ENCODE data around the gene RELN. TPM values are rescaled to one million over a fixed set of nuclear protein-coding genes. Genes with fewer than 3 reads are reported as not detected.
A peak's percentile ranks its signal among the peaks of the same experiment; 100 is the strongest.

RELN gene
- total and polyA plus RNA-seq, 9 of the 15 experiments (the other 6 are each of a cell fraction or from before 2014, with no cell fraction given): 12.9 to 43.2 (median 18.1) TPM

GRCh38 chr7:103889451-103889850, 100.0 kb downstream of the RELN start:
- Histone ChIP-seq H3K4me3 (no peak overlapping the region), H3K4me1 (replicated peaks in 1 of 2; ENCODE audit: control insufficient read depth in 2 of 2, insufficient read depth in 2 of 2, low read length in 2 of 2) (peaks cover 4 to 23% of the 10 kb centered on the region in 2 experiments; a peak in 3 of 5 replicates), H3K9me1 (ENCODE audit: control insufficient read depth, insufficient read depth, low read length) (no peaks in the 10 kb centered on the region), H2AFZ (ENCODE audit: low read depth, low read length) (peak overlapping the region; percentile 34; the same call in 1 of the 2 replicates), H3K27ac (ENCODE audit: extremely low read depth, low read depth, low read length) (no peak overlapping the region), H3K36me3 (ENCODE audit: control insufficient read depth, insufficient read depth, low read length) (no peaks in the 10 kb centered on the region), H3K79me2 (ENCODE audit: control insufficient read depth, insufficient read depth, low read length) (no peaks in the 10 kb centered on the region; the same call in 2 of the 3 replicates), H3K9ac (ENCODE audit: insufficient read depth in 1 of 2, low read depth in 2 of 2, low read length in 2 of 2) (no peak overlapping the region), H3K4me2 (ENCODE audit: insufficient read depth, low read length) (peak overlapping the region; percentile 25; the same call in 1 of the 2 replicates), H3K9me3 (replicated peaks; ENCODE audit: control insufficient read depth, insufficient read depth, low read depth, low read length) (no peaks in the 10 kb centered on the region), H3K27me3 (ENCODE audit: control insufficient read depth in 2 of 2, insufficient read depth in 2 of 2, low read length in 2 of 2) (no peaks in the 10 kb centered on the region), H4K20me1 (replicated peaks; ENCODE audit: control insufficient read depth, insufficient read depth, low read length) (no peaks in the 10 kb centered on the region)
- 0% methylated on average over 3 of the region's 3 CpGs for WGBS (ENCODE audit: insufficient coverage, low coverage, missing lambda C conversion rate)
- peak in 2 of 4 experiments; percentile 34 to 60 for DNase-seq (ENCODE audit: extremely low read depth in 1 of 4, low spot score in 3 of 4)
- no TSS peak for BruUV-seq (replicated peaks)
- in situ Hi-C loops (cut with MboI): no loop called here
- ChIA-PET CTCF (ENCODE audit: low intra/inter-chr PET ratio) (no interaction called here), POLR2A (interaction anchor here (0.7 kb wide), 1 partner anchor 279 kb away, joined by 5 read pairs; no protein-coding TSS in a partner anchor)
- peak; percentile 54 for FAIRE-seq
- intact Hi-C loops (cut with micrococcal nuclease): loop anchor here (2.0 to 10.0 kb wide), 2 partner anchors 99 to 205 kb away; partner anchors contain the start of gene RELN
- peak; percentile 34 for ATAC-seq
- TF ChIP-seq RBFOX2 (IDR thresholded peaks at IDR 0.05; ENCODE audit: low read depth, low read length) (no peak), POLR3A (IDR thresholded peaks at IDR 0.05; ENCODE audit: borderline replicate concordance, extremely low read depth, insufficient read depth, insufficient read length) (no peak), LEF1 (IDR thresholded peaks at IDR 0.05) (no peak), NR4A1 (CRISPR knock-in tag; IDR thresholded peaks at IDR 0.05) (no peak), NR4A1 (tag; IDR thresholded peaks at IDR 0.05) (no peak), RCOR1 (IDR thresholded peaks at IDR 0.05; ENCODE audit: borderline replicate concordance in 1 of 2, low read depth in 2 of 2, low read length in 2 of 2) (0 out of 4 replicates have a peak, but pooled peaks of 1 of the 2 experiments have one; percentile 10), ZZZ3 (IDR thresholded peaks at IDR 0.05) (no peak), TBL1XR1 (IDR thresholded peaks at IDR 0.05; ENCODE audit: low read length in 2 of 2) (no peak), ZNF77 (CRISPR knock-in tag; IDR thresholded peaks at IDR 0.05) (no peak), CBFA2T3 (IDR thresholded peaks at IDR 0.05) (peak; percentile 52), DEAF1 (CRISPR knock-in tag; IDR thresholded peaks at IDR 0.05) (no peak), ZNF324 (CRISPR knock-in tag; IDR thresholded peaks at IDR 0.05) (no peak), ARID1B (IDR thresholded peaks at IDR 0.05) (peak; percentile 56), HNRNPL (IDR thresholded peaks at IDR 0.05; ENCODE audit: low read depth, low read length) (no peak), MYC (IDR thresholded peaks at IDR 0.05; ENCODE audit: low read depth, low read length) (no peak), MYC (CRISPR knock-in tag; IDR thresholded peaks at IDR 0.05; ENCODE audit: borderline replicate concordance, low read depth) (no peak), CC2D1A (IDR thresholded peaks at IDR 0.05) (no peak), HDAC2 (IDR thresholded peaks at IDR 0.05) (no peak), ZNF75A (CRISPR knock-in tag; IDR thresholded peaks at IDR 0.05) (no peak), GABPA (tag; conservative IDR thresholded peaks at IDR 0.05; ENCODE audit: low read depth) (no peak), CTBP1 (IDR thresholded peaks at IDR 0.05; ENCODE audit: borderline replicate concordance) (peak; percentile 35; the same call in 1 of the 2 replicates), HMBOX1 (IDR thresholded peaks at IDR 0.05) (no peak), YBX1 (IDR thresholded peaks at IDR 0.05) (no peak), EGR1 (conservative IDR thresholded peaks at IDR 0.05) (no peak)
